Fibroblast of skin of scalp (primary cell): ENCODE data around the gene PCNX3.

Source experiments
- DNase-seq: peaks from one replicate; pipeline ENCODE4 v3.0.0-alpha.2; 2013

Gene PCNX3

GRCh38 chr11:65640483-65641296 is 25.1 kb downstream of the PCNX3 start:
- DNase-seq: no peak

DNA sequence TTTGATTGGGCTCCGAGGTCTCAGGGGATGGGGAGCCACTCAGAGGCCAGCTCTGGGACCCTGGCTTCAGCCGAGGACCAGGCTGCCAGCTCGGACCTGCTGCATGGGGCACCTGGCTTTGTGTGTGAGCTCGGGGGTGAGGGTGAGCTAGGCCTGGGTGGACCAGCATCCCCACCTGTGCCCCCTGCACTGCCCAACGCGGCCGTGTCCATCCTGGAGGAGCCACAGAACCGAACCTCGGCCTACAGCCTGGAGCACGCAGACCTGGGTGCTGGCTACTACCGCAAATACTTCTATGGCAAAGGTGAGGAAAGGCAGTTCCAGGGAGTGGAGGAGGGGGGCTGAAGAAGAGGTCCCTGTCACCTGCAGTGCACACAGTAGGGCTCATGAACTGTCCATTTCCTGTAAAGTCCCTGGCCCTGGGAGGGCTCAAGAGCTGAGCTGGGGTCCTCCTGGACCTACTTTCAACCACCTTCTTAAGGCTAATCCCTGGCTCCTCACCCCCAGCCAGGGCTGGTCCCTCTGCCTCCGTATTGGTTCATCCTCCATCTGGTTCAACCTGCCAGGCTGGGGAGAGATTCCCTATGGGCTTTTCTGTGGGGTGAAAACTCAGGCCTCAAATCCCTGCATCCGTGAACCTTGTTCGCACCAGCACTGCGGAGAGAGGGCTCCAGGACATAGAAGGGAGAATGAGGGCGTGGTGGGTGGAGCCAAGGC is 25.9 kb downstream of the PCNX3 start:
- DNase-seq: no peak

DNA sequence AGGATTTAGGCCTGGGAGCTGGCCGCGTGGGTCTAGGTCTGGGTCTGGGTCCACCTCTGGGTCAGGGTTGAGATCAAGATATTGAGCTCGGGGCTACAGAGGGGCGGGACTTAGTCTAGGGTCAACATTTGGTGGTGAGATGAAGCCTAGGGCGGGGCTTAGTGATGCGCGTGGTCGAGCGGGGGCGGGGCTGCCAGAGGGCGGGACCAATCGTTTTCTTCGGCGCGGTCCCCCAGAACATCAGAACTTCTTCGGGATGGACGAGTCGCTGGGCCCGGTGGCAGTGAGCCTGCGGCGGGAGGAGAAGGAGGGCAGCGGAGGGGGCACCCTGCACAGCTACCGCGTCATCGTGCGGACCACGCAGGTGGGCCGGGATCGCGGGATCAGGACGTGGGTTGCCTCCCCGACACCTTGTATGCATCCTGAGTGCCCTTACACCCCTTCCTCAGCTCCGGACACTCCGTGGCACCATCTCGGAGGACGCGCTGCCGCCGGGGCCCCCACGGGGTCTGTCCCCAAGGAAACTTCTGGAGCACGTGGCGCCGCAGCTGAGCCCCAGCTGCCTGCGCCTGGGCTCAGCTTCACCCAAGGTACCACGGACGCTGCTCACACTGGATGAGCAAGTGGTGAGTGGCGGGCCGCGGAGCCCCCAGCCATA is 26.6 kb downstream of the PCNX3 start:
- no peak for DNase-seq

DNA sequence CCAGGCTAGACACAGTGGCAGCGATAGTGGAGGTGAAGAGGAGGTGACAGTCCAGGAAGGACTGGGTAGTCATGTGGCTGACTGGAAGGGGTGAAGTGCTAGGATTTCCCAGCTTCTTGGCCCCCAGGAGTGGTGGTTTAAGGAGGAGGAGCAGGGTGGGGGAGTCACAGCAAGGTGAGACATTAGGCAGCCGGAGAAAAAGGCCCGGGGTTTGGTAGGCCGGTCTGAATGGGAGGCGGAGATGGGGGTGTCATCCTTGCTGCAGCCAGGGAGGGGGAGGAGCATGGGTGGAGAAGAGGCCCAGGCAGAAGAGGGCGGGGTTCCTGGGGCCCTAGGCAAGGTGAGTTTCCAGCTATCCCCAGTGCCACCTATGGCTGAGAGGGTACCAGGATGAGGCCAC is 28.4 kb downstream of the PCNX3 start:
- DNase-seq: no peak

GRCh38 chr11:65644837-65645236 is 29.3 kb downstream of the PCNX3 start:
- DNase-seq: no peak

- peak; percentile 54 for DNase-seq
Observed at GRCh38 chr11:65645710-65646109, 30.1 kb downstream of the PCNX3 start.

GRCh38 chr11:65646288-65646957 is 30.8 kb downstream of the PCNX3 start:
- no peak for DNase-seq

DNA sequence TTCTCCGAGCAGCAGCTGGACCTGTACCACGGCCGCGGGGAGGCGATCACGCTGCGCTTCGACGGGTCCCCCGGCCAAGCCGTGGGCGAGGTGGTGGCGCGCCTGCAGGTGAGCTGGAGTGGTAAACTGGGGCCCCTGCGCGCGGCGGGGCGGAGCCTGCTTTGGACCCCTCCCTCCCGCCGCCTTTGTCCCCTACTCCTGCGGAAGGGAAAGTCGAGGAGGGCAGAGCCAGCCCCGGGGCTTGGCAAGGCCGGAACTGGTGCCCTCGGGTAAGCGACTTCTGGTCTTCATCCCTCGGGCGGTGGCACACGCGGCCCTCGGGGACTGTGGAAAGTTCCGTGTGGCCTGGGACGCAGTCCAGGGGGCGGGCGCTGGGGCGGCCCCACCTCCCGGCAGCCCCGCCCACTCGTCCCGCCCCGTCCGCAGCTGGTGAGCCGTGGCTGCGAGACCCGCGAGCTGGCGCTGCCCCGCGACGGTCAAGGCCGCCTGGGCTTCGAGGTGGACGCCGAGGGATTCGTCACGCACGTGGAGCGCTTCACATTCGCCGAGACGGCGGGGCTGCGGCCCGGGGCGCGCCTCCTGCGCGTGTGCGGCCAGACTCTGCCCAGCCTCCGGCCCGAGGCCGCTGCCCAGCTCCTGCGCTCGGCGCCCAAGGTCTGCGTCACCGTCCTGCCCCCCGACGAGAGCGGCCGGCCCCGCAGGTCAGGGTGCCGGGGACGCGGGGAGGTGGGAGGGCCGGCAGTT is 31.6 kb downstream of the PCNX3 start:
- peak; percentile 26 for DNase-seq

- DNase-seq: no peak
Observed at GRCh38 chr11:65648997-65649493, 33.5 kb downstream of the PCNX3 start.

- no peak for DNase-seq
Observed at GRCh38 chr11:65649656-65650546, 34.3 kb downstream of the PCNX3 start.

- DNase-seq: no peak
Observed at GRCh38 chr11:65650547-65651338, 35.2 kb downstream of the PCNX3 start.

GRCh38 chr11:65651339-65651588 is 35.7 kb downstream of the PCNX3 start:
- no peak for DNase-seq

GRCh38 chr11:65651589-65652510 is 36.3 kb downstream of the PCNX3 start:
- no peak for DNase-seq

GRCh38 chr11:65652511-65653228 is 37.1 kb downstream of the PCNX3 start:
- peak; percentile 94 for DNase-seq

- no peak for DNase-seq
Observed at GRCh38 chr11:65653229-65654225, 38.0 kb downstream of the PCNX3 start.

DNA sequence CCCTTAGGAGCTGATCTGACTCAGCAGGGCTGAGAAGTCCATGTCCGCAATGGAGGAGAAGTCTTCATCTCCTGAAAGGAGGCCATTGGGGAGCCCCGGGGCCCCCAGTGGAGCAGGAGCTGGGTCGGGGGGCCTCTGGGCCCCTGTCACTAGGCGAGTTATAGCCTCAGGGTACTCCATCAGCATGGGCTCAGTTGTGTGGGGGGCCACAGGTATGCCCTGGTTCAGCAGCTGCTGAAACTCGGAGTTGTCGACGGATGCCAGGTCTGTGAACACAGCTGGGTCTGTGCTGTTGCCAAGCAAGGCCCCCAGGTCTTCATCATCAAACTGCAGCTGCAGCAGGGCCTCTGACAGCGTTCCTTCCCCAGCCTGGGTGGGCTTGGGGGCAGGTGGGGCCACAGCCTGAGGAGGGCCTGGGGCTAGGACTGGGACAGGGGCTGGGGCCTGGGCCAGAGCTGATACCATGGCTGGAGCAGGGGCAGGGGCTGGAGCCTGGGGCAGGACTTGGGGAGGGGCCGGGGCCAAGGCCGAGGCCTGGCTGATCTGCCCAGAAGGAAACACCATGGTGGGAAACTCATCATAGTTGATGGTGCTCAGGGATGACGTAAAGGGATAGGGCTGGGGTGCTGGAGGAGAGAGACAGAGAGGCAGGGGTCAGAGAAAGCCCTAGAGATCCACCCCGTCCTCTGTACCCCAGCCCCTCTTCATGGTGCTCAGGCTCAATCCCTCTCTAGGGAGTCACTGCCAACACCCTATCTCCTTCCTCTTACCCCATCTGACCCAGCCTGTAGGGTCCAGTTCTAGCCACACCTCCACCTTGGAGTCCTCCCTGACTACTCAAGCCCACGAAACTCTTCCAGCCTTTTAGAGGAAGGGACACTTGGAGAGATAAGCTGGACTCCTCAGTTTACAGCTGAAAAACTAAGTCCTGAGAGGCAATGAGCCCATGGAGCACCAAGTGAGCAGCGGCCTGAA is 39.1 kb downstream of the PCNX3 start:
- DNase-seq: no peak
